GM23248 (cell line): ENCODE results near the gene RNU6-8. TPM values are rescaled to one million over a fixed set of nuclear protein-coding genes. Genes with fewer than 3 reads are reported as not detected.
A peak's percentile ranks its signal among the peaks of the same experiment; 100 is the strongest.

Source experiments
- DNase-seq: peaks from one replicate; pipeline ENCODE4 v3.0.0-alpha.2; 2015
- H2AFZ ChIP-seq: fragments of 200-600 bp; sonication (generic); 2 replicates; pipeline ENCODE4 v1.6.1; 2016; ENCODE audit warnings: antibody characterized with exemption
- H3F3A ChIP-seq: fragments of 200-600 bp; sonication (generic); 2 replicates; pipeline ENCODE4 v1.6.1; 2016; ENCODE audit warnings: mild to moderate bottlenecking, antibody characterized with exemption, mixed run types; ENCODE audit not compliant: insufficient read depth
- H3K27ac ChIP-seq: fragments of 200-600 bp; sonication (generic); 2 replicates; pipeline ENCODE4 v1.5.1; 2016; ENCODE audit warnings: mild to moderate bottlenecking
- H3K27me3 ChIP-seq: fragments of 200-600 bp; sonication (generic); replicated peaks from 2 replicates; pipeline ENCODE4 v1.6.1; 2016; ENCODE audit warnings: mild to moderate bottlenecking; ENCODE audit not compliant: insufficient read depth
- H3K36me3 ChIP-seq: fragments of 200-600 bp; sonication (generic); 2 replicates; pipeline ENCODE4 v1.6.1; 2016; ENCODE audit warnings: low read depth, mild to moderate bottlenecking
- H3K4me1 ChIP-seq: fragments of 200-600 bp; sonication (generic); 2 replicates; pipeline ENCODE4 v1.6.1; 2016; ENCODE audit warnings: mild to moderate bottlenecking; ENCODE audit not compliant: insufficient read depth
- H3K4me2 ChIP-seq: fragments of 200-600 bp; sonication (generic); one replicate; pipeline ENCODE4 v1.6.1; 2016; ENCODE audit warnings: mild to moderate bottlenecking; ENCODE audit not compliant: unreplicated experiment
- H3K4me3 ChIP-seq: fragments of 200-600 bp; sonication (generic); 2 replicates; pipeline ENCODE4 v1.5.1; 2016; ENCODE audit warnings: mild to moderate bottlenecking
- H3K79me2 ChIP-seq: fragments of 200-600 bp; sonication (generic); 2 replicates; pipeline ENCODE4 v1.6.1; 2016; ENCODE audit warnings: mild to moderate bottlenecking; ENCODE audit not compliant: insufficient read depth
- H3K9ac ChIP-seq: fragments of 200-600 bp; sonication (generic); 2 replicates; pipeline ENCODE4 v1.6.1; 2016; ENCODE audit warnings: mild to moderate bottlenecking
- H3K9me2 ChIP-seq: fragments of 200-600 bp; sonication (generic); 2 replicates; pipeline ENCODE4 v1.6.1; 2016; ENCODE audit warnings: mixed run types, mild to moderate bottlenecking, moderate library complexity; ENCODE audit not compliant: insufficient read depth
- H3K9me3 ChIP-seq: fragments of 200-600 bp; sonication (generic); one replicate; pipeline ENCODE4 v1.6.1; 2017; ENCODE audit warnings: low read depth
- H4K20me1 ChIP-seq: fragments of 200-600 bp; sonication (generic); 2 replicates; pipeline ENCODE4 v1.6.0; 2016; ENCODE audit not compliant: insufficient read depth
- EZH2 ChIP-seq: fragments of 200-600 bp; sonication (generic); IDR thresholded peaks from 2 replicates; pipeline ENCODE4 v1.6.1; 2018; ENCODE audit warnings: antibody characterized with exemption, mild to moderate bottlenecking; ENCODE audit not compliant: insufficient read depth, poor library complexity, severe bottlenecking
- EZH2phosphoT487 ChIP-seq: fragments of 200-600 bp; sonication (generic); IDR thresholded peaks from 2 replicates; pipeline ENCODE4 v1.6.1; 2018; ENCODE audit warnings: antibody characterized with exemption, moderate library complexity, mild to moderate bottlenecking, low read depth; ENCODE audit not compliant: insufficient read depth
- WGBS, 2 experiments: methylation state at CpG; one replicate each; pipeline ENCODE4 v1.1.6; 2015 to 2017; ENCODE audit warnings: low lambda C conversion rate in 2 of 2, low coverage in 1 of 2; ENCODE audit errors: missing lambda C conversion rate in 2 of 2; 5-methylcytosine and 5-hydroxymethylcytosine counted together
- in situ Hi-C: fragments of 300-500 bp; cut with MboI; formaldehyde crosslinking; loops from 2 replicates; pipeline ENCODE4 v1.15.0; 2020
- polyA plus RNA-seq: library from polyadenylated mRNA; unstranded; fragments of >200 nt; fragmentation: Nextera tagmentation; extraction: Ambion mirVana; gene quantifications from 2 replicates; pipeline ENCODE4 v1.2.1, GENCODE V29; 2016
- total RNA-seq: library from RNA; depleted of rRNA; stranded (reverse); fragments of >200 nt; shearing (Covaris generic); gene quantifications from 2 replicates; pipeline ENCODE4 v1.2.3, GENCODE V29; 2014

RNU6-8 gene
- total and polyA plus RNA-seq, 2 experiments from 2014 or later: not detected

GRCh38 chr14:32205554-32205953 lies 2.5 kb upstream of the RNU6-8 start:
- Histone ChIP-seq H3K79me2 (no peaks in the 10 kb centered on the region), H3K27ac (no peak overlapping the region), H3K4me3 (no peak overlapping the region), H3K4me2 (no peak overlapping the region), H4K20me1 (no peaks in the 10 kb centered on the region), H2AFZ (no peak overlapping the region), H3K27me3 (peaks cover 15% of the 10 kb centered on the region), H3K9me3 (no peaks in the 10 kb centered on the region), H3F3A (0 out of 2 replicates have a peak, but pooled peaks cover 13% of the 10 kb centered on the region), H3K9ac (no peak overlapping the region), H3K36me3 (no peaks in the 10 kb centered on the region), H3K4me1 (peaks cover 13% of the 10 kb centered on the region), H3K9me2 (no peaks in the 10 kb centered on the region)
- 82% methylated on average over 3 of the region's 3 CpGs for WGBS, 2 experiments
- TF ChIP-seq EZH2 (no peak), EZH2phosphoT487 (no peak)
- in situ Hi-C loops: no loop called here
- no peak for DNase-seq

GRCh38 chr14:32203928-32204357 lies 874 bp upstream of the RNU6-8 start:
- in situ Hi-C loops: no loop called here

GRCh38 chr14:32202491-32202997 lies 525 bp downstream of the RNU6-8 start:
- no peaks in the 10 kb centered on the region for H3K9me2 ChIP-seq
- TF ChIP-seq EZH2 (no peak), EZH2phosphoT487 (no peak)
- H3F3A ChIP-seq: 0 out of 2 replicates have a peak, but pooled peaks cover 13% of the 10 kb centered on the region
- peaks cover 13% of the 10 kb centered on the region for H3K4me1 ChIP-seq
- H3K4me3 ChIP-seq: peak overlapping the region; percentile 85
- H3K9me3 ChIP-seq: no peaks in the 10 kb centered on the region
- no peaks in the 10 kb centered on the region for H3K79me2 ChIP-seq
- H3K4me2 ChIP-seq: peak overlapping the region; percentile 69
- peak overlapping the region; percentile 19 for H3K27ac ChIP-seq
- no peak overlapping the region for H3K9ac ChIP-seq
- no peaks in the 10 kb centered on the region for H3K36me3 ChIP-seq
- H3K27me3 ChIP-seq: peaks cover 4% of the 10 kb centered on the region; the same call in 1 of the 2 replicates
- H2AFZ ChIP-seq: 0 out of 2 replicates have a peak overlapping the region, but pooled peaks have one; percentile 79
- H4K20me1 ChIP-seq: no peaks in the 10 kb centered on the region
- no peak for DNase-seq
- in situ Hi-C loops: no loop called here
- 32 to 36% methylated on average over 8 of the region's 8 CpGs for WGBS, 2 experiments

More at GRCh38 chr14:32203928-32204357, 874 bp upstream of the RNU6-8 start:
- TF ChIP-seq EZH2: no peak
- TF ChIP-seq EZH2phosphoT487: no peak
- peak overlapping the region; percentile 85 for H3K4me3 ChIP-seq
- 12% methylated on average over 14 of the region's 14 CpGs for WGBS, 2 experiments
- DNase-seq: no peak
- H4K20me1 ChIP-seq: no peaks in the 10 kb centered on the region
- H3K27me3 ChIP-seq: peaks cover 14% of the 10 kb centered on the region
- H3F3A ChIP-seq: 0 out of 2 replicates have a peak, but pooled peaks cover 13% of the 10 kb centered on the region
- H3K4me1 ChIP-seq: peaks cover 13% of the 10 kb centered on the region
- peak overlapping the region; percentile 89 for H2AFZ ChIP-seq
- H3K79me2 ChIP-seq: no peaks in the 10 kb centered on the region
- H3K9me3 ChIP-seq: no peaks in the 10 kb centered on the region
- H3K27ac ChIP-seq: no peak overlapping the region
- H3K36me3 ChIP-seq: no peaks in the 10 kb centered on the region
- peak overlapping the region; percentile 87 for H3K9ac ChIP-seq
- H3K4me2 ChIP-seq: peak overlapping the region; percentile 82
- H3K9me2 ChIP-seq: no peaks in the 10 kb centered on the region

- no peaks in the 10 kb centered on the region for H3K9me2 ChIP-seq
- H2AFZ ChIP-seq: peak within 1 kb of the TSS; percentile 79
- peaks cover 4% of the 10 kb centered on the region; the same call in 1 of the 2 replicates for H3K27me3 ChIP-seq
- H3K9me3 ChIP-seq: no peaks in the 10 kb centered on the region
- TF ChIP-seq EZH2phosphoT487: no peak
- no peak for TF ChIP-seq EZH2
- H3K4me1 ChIP-seq: peaks cover 13% of the 10 kb centered on the region
- in situ Hi-C loops: no loop called here
- H4K20me1 ChIP-seq: no peaks in the 10 kb centered on the region
- peak; percentile 27 for DNase-seq
- H3F3A ChIP-seq: 0 out of 2 replicates have a peak, but pooled peaks cover 13% of the 10 kb centered on the region
- 17 to 20% methylated on average over 40 of the region's 40 CpGs for WGBS, 2 experiments
- H3K9ac ChIP-seq: 0 out of 2 replicates have a peak within 1 kb of the TSS, but pooled peaks have one; percentile 21
- peak within 1 kb of the TSS; percentile 19 for H3K27ac ChIP-seq
- peak within 1 kb of the TSS; percentile 85 for H3K4me3 ChIP-seq
- no peaks in the 10 kb centered on the region for H3K36me3 ChIP-seq
- H3K4me2 ChIP-seq: peak within 1 kb of the TSS; percentile 69
- H3K79me2 ChIP-seq: no peaks in the 10 kb centered on the region
Observed at GRCh38 chr14:32201816-32202490, 1.1 kb downstream of the RNU6-8 start, which contains the start of gene RNU6-7. TSS of gene RNU6-7 (plus strand) at chr14:32202045.
